ENCODE data around the gene ASTN1.

The ASTN1 gene

GRCh38 chr1:177162243-177162642, 2.3 kb downstream of the ASTN1 start:
- DNase-seq: no peak

- DNase-seq: no peak
Measured at GRCh38 chr1:177146499-177146898, 18.0 kb downstream of the ASTN1 start.

GRCh38 chr1:177145106-177146070, 19.1 kb downstream of the ASTN1 start:
- no peak for DNase-seq

GRCh38 chr1:177142791-177143271, 21.7 kb downstream of the ASTN1 start:
- DNase-seq: no peak

- no peak for DNase-seq
Measured at GRCh38 chr1:177142010-177142409, 22.5 kb downstream of the ASTN1 start.

- no peak for DNase-seq
Measured at GRCh38 chr1:177138347-177138746, 26.2 kb downstream of the ASTN1 start.

GRCh38 chr1:177137814-177138213, 26.7 kb downstream of the ASTN1 start:
- no peak for DNase-seq

GRCh38 chr1:177135250-177135649, 29.3 kb downstream of the ASTN1 start:
- DNase-seq: no peak

GRCh38 chr1:177133977-177134538, 30.5 kb downstream of the ASTN1 start:
- DNase-seq: no peak

- no peak for DNase-seq
Measured at GRCh38 chr1:177132141-177132540, 32.4 kb downstream of the ASTN1 start.

- DNase-seq: no peak
Measured at GRCh38 chr1:177131723-177132122, 32.8 kb downstream of the ASTN1 start.

- no peak for DNase-seq
Measured at GRCh38 chr1:177130451-177130945, 34.0 kb downstream of the ASTN1 start.

GRCh38 chr1:177128665-177129281, 35.7 kb downstream of the ASTN1 start:
- no peak for DNase-seq

GRCh38 chr1:177126267-177126666, 38.2 kb downstream of the ASTN1 start:
- no peak for DNase-seq

GRCh38 chr1:177124577-177125278, 39.8 kb downstream of the ASTN1 start:
- no peak for DNase-seq

- no peak for DNase-seq
Measured at GRCh38 chr1:177122461-177123251, 41.9 kb downstream of the ASTN1 start.

- no peak for DNase-seq
Measured at GRCh38 chr1:177119311-177119710, 45.2 kb downstream of the ASTN1 start.

- DNase-seq: no peak
Measured at GRCh38 chr1:177118901-177119300, 45.6 kb downstream of the ASTN1 start.

GRCh38 chr1:177116941-177117340, 47.6 kb downstream of the ASTN1 start:
- no peak for DNase-seq

- DNase-seq: no peak
Measured at GRCh38 chr1:177106614-177107365, 57.7 kb downstream of the ASTN1 start.

- no peak for DNase-seq
Measured at GRCh38 chr1:177106196-177106595, 58.3 kb downstream of the ASTN1 start.

Data from AML-193 (cell line).